Kidney epithelial cell (primary cell): Measurements from ENCODE around the gene STIM1. TPM values are rescaled to one million over a fixed set of nuclear protein-coding genes. Genes with fewer than 3 reads are reported as not detected.
"Not testable (repeated sequence)": the region's sequence is repeated elsewhere in the genome, so short reads cannot be mapped to it uniquely, and the experiment has no call there.

Experiments used
- DNase-seq: peaks from one replicate; pipeline ENCODE4 v3.0.0-alpha.2; 2010; ENCODE audit warnings: low read depth
- H3K27me3 ChIP-seq: 2 replicates; pipeline ENCODE4 v1.6.0; 2011; ENCODE audit warnings: low read length; ENCODE audit not compliant: control insufficient read depth, insufficient read depth
- H3K36me3 ChIP-seq: 2 replicates; pipeline ENCODE4 v1.5.1; 2011; ENCODE audit warnings: low read length; ENCODE audit not compliant: control insufficient read depth, insufficient read depth
- H3K4me3 ChIP-seq: 2 replicates; pipeline ENCODE4 v1.5.1; 2011; ENCODE audit warnings: low read depth, mild to moderate bottlenecking, control low read depth, low read length
- total RNA-seq: library from RNA; depleted of rRNA; stranded (reverse); fragments of >200 nt; gene quantifications from 2 replicates; pipeline ENCODE4 v1.2.3, GENCODE V29; 2015
- TF ChIP-seq, protein P1 (sequence below): IDR thresholded peaks from 2 replicates; pipeline ENCODE4 v1.5.1; 2011; ENCODE audit warnings: mild to moderate bottlenecking, moderate library complexity, low read length, control low read depth, inconsistent platforms; ENCODE audit not compliant: insufficient read depth, poor library complexity, severe bottlenecking

The STIM1 gene
- total RNA-seq, 1 donor from 2014 or later: 25.4 TPM

DNA sequence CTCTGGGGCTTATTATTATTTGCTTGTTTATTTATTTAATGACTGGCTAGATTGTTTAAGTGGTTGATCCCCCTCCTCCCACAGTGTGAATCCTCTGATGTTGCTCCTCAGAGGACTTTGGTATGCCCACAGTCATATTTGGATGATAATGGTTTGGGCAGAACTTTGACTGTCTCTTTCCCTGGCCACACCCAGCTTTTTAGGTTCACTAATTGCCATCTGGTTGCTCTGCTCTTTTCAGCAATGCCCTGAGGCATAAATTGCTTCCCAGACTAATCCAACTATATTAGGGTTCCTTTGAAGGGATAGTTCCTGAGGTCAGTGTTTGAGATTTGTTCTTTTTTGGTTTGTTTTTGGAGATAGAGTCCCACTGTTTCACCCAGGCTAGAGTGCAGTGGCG, 139.8 kb downstream of the STIM1 start:
- TF ChIP-seq, protein P1, sequence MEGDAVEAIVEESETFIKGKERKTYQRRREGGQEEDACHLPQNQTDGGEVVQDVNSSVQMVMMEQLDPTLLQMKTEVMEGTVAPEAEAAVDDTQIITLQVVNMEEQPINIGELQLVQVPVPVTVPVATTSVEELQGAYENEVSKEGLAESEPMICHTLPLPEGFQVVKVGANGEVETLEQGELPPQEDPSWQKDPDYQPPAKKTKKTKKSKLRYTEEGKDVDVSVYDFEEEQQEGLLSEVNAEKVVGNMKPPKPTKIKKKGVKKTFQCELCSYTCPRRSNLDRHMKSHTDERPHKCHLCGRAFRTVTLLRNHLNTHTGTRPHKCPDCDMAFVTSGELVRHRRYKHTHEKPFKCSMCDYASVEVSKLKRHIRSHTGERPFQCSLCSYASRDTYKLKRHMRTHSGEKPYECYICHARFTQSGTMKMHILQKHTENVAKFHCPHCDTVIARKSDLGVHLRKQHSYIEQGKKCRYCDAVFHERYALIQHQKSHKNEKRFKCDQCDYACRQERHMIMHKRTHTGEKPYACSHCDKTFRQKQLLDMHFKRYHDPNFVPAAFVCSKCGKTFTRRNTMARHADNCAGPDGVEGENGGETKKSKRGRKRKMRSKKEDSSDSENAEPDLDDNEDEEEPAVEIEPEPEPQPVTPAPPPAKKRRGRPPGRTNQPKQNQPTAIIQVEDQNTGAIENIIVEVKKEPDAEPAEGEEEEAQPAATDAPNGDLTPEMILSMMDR: no peak
- no peaks in the 10 kb centered on the region for H3K36me3 ChIP-seq
- no peak for DNase-seq
- no peak overlapping the region for H3K4me3 ChIP-seq
- no peaks in the 10 kb centered on the region for H3K27me3 ChIP-seq

GRCh38 chr11:3995949-3996554, 140.6 kb downstream of the STIM1 start:
- TF ChIP-seq, protein P1: no peak
- H3K27me3 ChIP-seq: no peaks in the 10 kb centered on the region
- DNase-seq: no peak
- H3K36me3 ChIP-seq: no peaks in the 10 kb centered on the region
- H3K4me3 ChIP-seq: no peak overlapping the region

GRCh38 chr11:3996651-3997050, 141.2 kb downstream of the STIM1 start:
- Histone ChIP-seq H3K27me3 (no peaks in the 10 kb centered on the region), H3K4me3 (no peak overlapping the region), H3K36me3 (no peaks in the 10 kb centered on the region)
- TF ChIP-seq, protein P1: no peak
- DNase-seq: no peak

GRCh38 chr11:4004753-4005152, 149.3 kb downstream of the STIM1 start:
- not testable (repeated sequence) for H3K27me3 ChIP-seq, DNase-seq, H3K36me3 ChIP-seq, H3K4me3 ChIP-seq

GRCh38 chr11:4006946-4007680, 151.6 kb downstream of the STIM1 start:
- no peak overlapping the region for H3K4me3 ChIP-seq
- no peaks in the 10 kb centered on the region for H3K27me3 ChIP-seq
- DNase-seq: no peak
- TF ChIP-seq, protein P1: no peak
- H3K36me3 ChIP-seq: no peaks in the 10 kb centered on the region

DNA sequence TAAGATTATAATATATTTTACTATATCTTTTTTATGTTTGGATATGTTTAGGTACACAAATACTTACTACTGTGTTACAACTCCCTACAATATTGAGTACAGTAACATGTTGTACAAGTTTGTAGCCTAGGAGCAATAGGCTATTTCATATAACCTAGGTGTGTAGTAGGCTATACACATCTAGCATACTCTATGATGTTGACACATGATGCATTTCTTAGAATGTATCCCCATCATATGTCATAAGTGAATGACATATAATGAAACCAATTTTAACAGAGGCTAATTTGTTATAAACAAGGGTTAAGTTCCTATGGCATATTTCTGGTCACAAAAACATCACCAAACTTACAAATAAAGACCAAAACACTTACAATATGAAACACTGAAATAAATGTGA, 152.7 kb downstream of the STIM1 start:
- H3K27me3 ChIP-seq: no peaks in the 10 kb centered on the region
- H3K36me3 ChIP-seq: no peaks in the 10 kb centered on the region
- TF ChIP-seq, protein P1: no peak
- H3K4me3 ChIP-seq: no peak overlapping the region
- no peak for DNase-seq

DNA sequence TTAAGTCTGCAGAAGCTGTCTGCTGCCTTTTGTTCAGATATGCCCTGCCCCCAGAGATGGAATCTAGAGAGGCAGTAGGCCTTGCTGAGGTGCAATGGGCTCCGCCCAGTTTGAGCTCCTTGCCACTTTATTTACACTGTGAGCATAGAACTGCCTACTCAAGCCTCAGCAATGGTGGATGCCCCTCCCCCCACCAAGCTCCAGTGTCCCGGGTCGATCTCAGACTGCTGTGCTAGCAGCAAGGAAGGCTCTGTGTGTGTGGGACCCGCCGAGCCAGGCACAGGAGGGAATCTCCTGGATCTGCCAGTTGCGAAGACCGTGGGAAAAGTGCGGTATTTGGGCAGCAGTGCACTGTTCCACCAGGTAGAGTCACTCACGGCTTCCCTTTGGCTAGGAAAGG, 161.1 kb downstream of the STIM1 start:
- H3K4me3 ChIP-seq, DNase-seq, H3K36me3 ChIP-seq, H3K27me3 ChIP-seq: not testable (repeated sequence)
